Liver (tissue), 9 donors: Measurements from ENCODE around the gene RETN. TPM values are rescaled to one million over a fixed set of nuclear protein-coding genes. Genes with fewer than 3 reads are reported as not detected.

ENCODE experiments used
- DNase-seq: peaks from one replicate; pipeline ENCODE4 v3.0.0-alpha.2; 2017; ENCODE audit warnings: low spot score
- H3K27ac ChIP-seq, 2 donors: one replicate each; pipeline ENCODE4 v1.7.0; 2013; ENCODE audit warnings: inconsistent platforms in 2 of 2, low read length in 2 of 2, control low read depth in 1 of 2, low read depth in 1 of 2, mild to moderate bottlenecking in 1 of 2
- H3K27me3 ChIP-seq, 4 donors: one replicate each; pipeline versions ENCODE4 v1.6.1 to v1.7.0; 2013; ENCODE audit warnings: low read length in 3 of 4, inconsistent platforms in 1 of 4, mild to moderate bottlenecking in 1 of 4, moderate library complexity in 1 of 4; ENCODE audit not compliant: control insufficient read depth in 4 of 4, insufficient read depth in 4 of 4
- H3K36me3 ChIP-seq, 4 donors: one replicate each; pipeline versions ENCODE4 v1.6.1 to v1.7.0; 2013; ENCODE audit warnings: low read length in 3 of 4, mild to moderate bottlenecking in 3 of 4, low read depth in 1 of 4, moderate library complexity in 1 of 4; ENCODE audit not compliant: control insufficient read depth in 4 of 4, insufficient read depth in 3 of 4
- H3K4me1 ChIP-seq, 4 donors: one replicate each; pipeline versions ENCODE4 v1.6.1 to v1.7.0; 2013; ENCODE audit warnings: low read length in 3 of 4, mild to moderate bottlenecking in 3 of 4, moderate library complexity in 1 of 4; ENCODE audit not compliant: control insufficient read depth in 4 of 4, insufficient read depth in 4 of 4
- H3K4me3 ChIP-seq, 3 donors: one replicate each; pipeline versions ENCODE4 v1.6.1 to v1.7.0; 2013; ENCODE audit warnings: low read length in 3 of 3, control low read depth in 1 of 3, low read depth in 1 of 3, mild to moderate bottlenecking in 1 of 3
- H3K9ac ChIP-seq, 2 donors: one replicate each; pipeline ENCODE4 v1.7.0; 2013; ENCODE audit warnings: low read length in 2 of 2, mild to moderate bottlenecking in 2 of 2, moderate library complexity in 2 of 2, control low read depth in 1 of 2, low read depth in 1 of 2
- H3K9me3 ChIP-seq, 4 donors: one replicate each; pipeline versions ENCODE4 v1.6.1 to v1.7.0; 2013; ENCODE audit warnings: low read length in 3 of 4; ENCODE audit not compliant: control insufficient read depth in 4 of 4
- CTCF ChIP-seq: fragments of 150-350 bp; IDR thresholded peaks from 2 replicates; pipeline ENCODE4 v1.5.1; 2017; ENCODE audit warnings: improper control_type of control experiment, low read depth, low read length; ENCODE audit not compliant: missing input control
- EGR1 ChIP-seq, 2 donors: IDR thresholded peaks; 2 replicates each; pipeline ENCODE4 v1.6.1; 2016 to 2018; ENCODE audit warnings: antibody characterized with exemption in 2 of 2, low read depth in 2 of 2
- FOXA2 ChIP-seq: IDR thresholded peaks from 2 replicates; pipeline ENCODE4 v1.6.1; 2016; ENCODE audit warnings: antibody characterized with exemption
- GABPA ChIP-seq, 2 donors: IDR thresholded peaks in 1 of 2; conservative IDR thresholded peaks in 1 of 2; 2 replicates each; pipeline ENCODE4 v1.6.1; 2016; ENCODE audit warnings: antibody characterized with exemption in 2 of 2, mild to moderate bottlenecking in 1 of 2, moderate library complexity in 1 of 2
- HNF4G ChIP-seq: IDR thresholded peaks from 2 replicates; pipeline ENCODE4 v1.6.1; 2016; ENCODE audit warnings: antibody characterized with exemption
- JUND ChIP-seq, 2 donors: IDR thresholded peaks; 2 replicates each; pipeline ENCODE4 v1.6.1; 2016; ENCODE audit warnings: antibody characterized with exemption in 2 of 2
- MAX ChIP-seq: IDR thresholded peaks from 2 replicates; pipeline ENCODE4 v1.6.1; 2016; ENCODE audit warnings: antibody characterized with exemption
- NR2F2 ChIP-seq: IDR thresholded peaks from 2 replicates; pipeline ENCODE4 v1.6.1; 2016; ENCODE audit warnings: antibody characterized with exemption
- REST ChIP-seq: IDR thresholded peaks from 2 replicates; pipeline ENCODE4 v1.6.1; 2016; ENCODE audit warnings: antibody characterized with exemption, mild to moderate bottlenecking
- SP1 ChIP-seq: IDR thresholded peaks from 2 replicates; pipeline ENCODE4 v1.6.1; 2018; ENCODE audit warnings: antibody characterized with exemption, mild to moderate bottlenecking
- TAF1 ChIP-seq: conservative IDR thresholded peaks from 2 replicates; pipeline ENCODE4 v1.6.1; 2016; ENCODE audit warnings: antibody characterized with exemption, mild to moderate bottlenecking
- ZBTB33 ChIP-seq: IDR thresholded peaks from 2 replicates; pipeline ENCODE4 v1.6.1; 2016; ENCODE audit warnings: antibody characterized with exemption
- WGBS: extraction: QIAGEN DNeasy Blood & Tissue Kit; methylation state at CpG from one replicate; pipeline ENCODE4 v1.1.7; 2013; 5-methylcytosine and 5-hydroxymethylcytosine counted together
- polyA plus RNA-seq, 2 donors: library from polyadenylated mRNA; stranded (reverse) in 1 of 2; unstranded in 1 of 2; fragments of 200-250 nt in 1 of 2; fragments of >200 nt in 1 of 2; fragmentation: Nextera tagmentation in 1 of 2; extraction: Ambion mirVana in 1 of 2; gene quantifications; one replicate each; pipeline versions ENCODE4 v1.2.1 to v1.2.3, GENCODE V29; 2013 to 2015
- total RNA-seq, 2 donors: library from RNA; depleted of rRNA; stranded (reverse); fragments of >200 nt; gene quantifications; one replicate each; pipeline ENCODE4 v1.2.3, GENCODE V29; 2014
- donor health status: healthy.
- donor health status: healthy.
- donor health status: healthy.
- donor health status: healthy.
- donor health status: healthy.

The RETN gene
- total and polyA plus RNA-seq, 4 donors = 1.9 to 11.5 TPM; not detected in 2

GRCh38 chr19:7645656-7646425 is 23.0 kb upstream of the RETN start:
- 85% methylated on average over 20 of the region's 20 CpGs for WGBS
- H3K4me3 ChIP-seq = no peak overlapping the region

More at GRCh38 chr19:7645656-7646425, 23.0 kb upstream of the RETN start:
- peaks cover 0 to 3% (median 0%) of the 10 kb centered on the region in 4 donors for H3K36me3 ChIP-seq
- H3K4me1 ChIP-seq = peaks cover 0 to 5% (median 0%) of the 10 kb centered on the region in 4 donors
- TF ChIP-seq NR2F2 (no peak), HNF4G (no peak), REST (no peak), FOXA2 (no peak), SP1 (no peak), JUND (IDR thresholded peaks at IDR 0.05) (no peak), TAF1 (no peak), GABPA (IDR thresholded peaks at IDR 0.05 in 1 of 2, conservative IDR thresholded peaks at IDR 0.05 in 1 of 2) (no peak), ZBTB33 (no peak), MAX (no peak), CTCF (no peak), EGR1 (IDR thresholded peaks at IDR 0.05; ENCODE audit: low read depth in 2 of 2) (no peak)
- H3K9me3 ChIP-seq = no peaks in the 10 kb centered on the region
- H3K27me3 ChIP-seq = no peaks in the 10 kb centered on the region
- no peak for DNase-seq
- H3K9ac ChIP-seq = no peak overlapping the region
- no peak overlapping the region for H3K27ac ChIP-seq
